Large intestine (tissue), 3 donors: Measurements from ENCODE around the gene DMD. TPM values are rescaled to one million over a fixed set of nuclear protein-coding genes. Genes with fewer than 3 reads are reported as not detected.

Experiments used
- DNase-seq, 2 donors: peaks; one replicate each; pipeline versions ENCODE4 v3.0.0 to v3.0.0-alpha.2; 2013
- H3K27ac ChIP-seq: one replicate; pipeline ENCODE4 v1.5.1; 2013; ENCODE audit warnings: low read length
- H3K27me3 ChIP-seq: 2 replicates; pipeline ENCODE4 v1.6.1; 2013; ENCODE audit warnings: low read length; ENCODE audit not compliant: control insufficient read depth, insufficient read depth
- H3K36me3 ChIP-seq: 2 replicates; pipeline ENCODE4 v1.6.1; 2013; ENCODE audit warnings: low read length; ENCODE audit not compliant: control insufficient read depth, insufficient read depth
- H3K4me1 ChIP-seq: one replicate; pipeline ENCODE4 v1.6.1; 2013; ENCODE audit warnings: low read length; ENCODE audit not compliant: control insufficient read depth, insufficient read depth
- H3K4me3 ChIP-seq: one replicate; pipeline ENCODE4 v1.5.1; 2013; ENCODE audit warnings: low read length
- H3K9me3 ChIP-seq: one replicate; pipeline ENCODE4 v1.6.1; 2013; ENCODE audit warnings: mild to moderate bottlenecking, low read depth, low read length, moderate library complexity; ENCODE audit not compliant: control insufficient read depth
- WGBS: methylation state at CpG from one replicate; pipeline ENCODE4 v1.1.5; 2013; ENCODE audit warnings: low lambda C conversion rate; ENCODE audit not compliant: insufficient coverage; 5-methylcytosine and 5-hydroxymethylcytosine counted together
- polyA plus RNA-seq: library from polyadenylated mRNA; unstranded; fragments of 120-200 nt; gene quantifications from one replicate; pipeline ENCODE4 v1.2.1, GENCODE V29; 2013

The DMD gene
- polyA plus RNA-seq, 1 donor, result 23.3 TPM

- DNase-seq, result no peak
- Histone ChIP-seq H3K27ac (no peak overlapping the region), H3K4me3 (no peak overlapping the region), H3K4me1 (no peaks in the 10 kb centered on the region), H3K36me3 (no peaks in the 10 kb centered on the region), H3K27me3 (no peaks in the 10 kb centered on the region), H3K9me3 (no peaks in the 10 kb centered on the region)
- WGBS, result no CpG with 5 or more reads among the region's 2 CpGs
Measured at GRCh38 chrX:31225819-31226218, 1985.5 kb downstream of the DMD start.

- Histone ChIP-seq H3K36me3 (no peaks in the 10 kb centered on the region), H3K4me1 (no peaks in the 10 kb centered on the region), H3K27ac (no peak overlapping the region), H3K27me3 (no peaks in the 10 kb centered on the region), H3K9me3 (no peaks in the 10 kb centered on the region), H3K4me3 (no peak overlapping the region)
- WGBS, result 83% methylated on average over 2 of the region's 5 CpGs
- no peak for DNase-seq
Measured at GRCh38 chrX:31224381-31225012, 1986.9 kb downstream of the DMD start.

- H3K36me3 ChIP-seq, result no peaks in the 10 kb centered on the region
- H3K4me3 ChIP-seq, result no peak overlapping the region
- H3K9me3 ChIP-seq, result no peaks in the 10 kb centered on the region
- no peaks in the 10 kb centered on the region for H3K4me1 ChIP-seq
- no peak overlapping the region for H3K27ac ChIP-seq
- DNase-seq, result no peak
- WGBS, result no CpG with 5 or more reads among the region's 3 CpGs
- H3K27me3 ChIP-seq, result no peaks in the 10 kb centered on the region
Measured at GRCh38 chrX:31223817-31224216, 1987.5 kb downstream of the DMD start.

GRCh38 chrX:31222946-31223345, 1988.4 kb downstream of the DMD start:
- H3K9me3 ChIP-seq, result no peaks in the 10 kb centered on the region
- H3K4me1 ChIP-seq, result no peaks in the 10 kb centered on the region
- no peak overlapping the region for H3K4me3 ChIP-seq
- no peak overlapping the region for H3K27ac ChIP-seq
- no CpG with 5 or more reads among the region's 6 CpGs for WGBS
- no peaks in the 10 kb centered on the region for H3K36me3 ChIP-seq
- no peak for DNase-seq
- no peaks in the 10 kb centered on the region for H3K27me3 ChIP-seq

- no CpG with 5 or more reads among the region's 6 CpGs for whole genome bisulfite sequencing
- Histone ChIP-seq H3K9me3 (no peaks in the 10 kb centered on the region), H3K27ac (no peak overlapping the region), H3K4me3 (no peak overlapping the region), H3K27me3 (no peaks in the 10 kb centered on the region), H3K36me3 (no peaks in the 10 kb centered on the region), H3K4me1 (no peaks in the 10 kb centered on the region)
- DNase-seq, result no peak
Measured at GRCh38 chrX:31219174-31219573, 1992.2 kb downstream of the DMD start.

- Histone ChIP-seq H3K27ac (no peak overlapping the region), H3K9me3 (no peaks in the 10 kb centered on the region), H3K4me3 (no peak overlapping the region), H3K27me3 (no peaks in the 10 kb centered on the region), H3K36me3 (no peaks in the 10 kb centered on the region), H3K4me1 (no peaks in the 10 kb centered on the region)
- DNase-seq, result no peak
- 40% methylated on average over 1 of the region's 2 CpGs for WGBS
Measured at GRCh38 chrX:31217084-31217483, 1994.3 kb downstream of the DMD start.

GRCh38 chrX:31215277-31215815, 1996.0 kb downstream of the DMD start:
- no peaks in the 10 kb centered on the region for H3K36me3 ChIP-seq
- no peaks in the 10 kb centered on the region for H3K27me3 ChIP-seq
- no peak overlapping the region for H3K27ac ChIP-seq
- no peak for DNase-seq
- no peaks in the 10 kb centered on the region for H3K9me3 ChIP-seq
- no CpG with 5 or more reads among the region's 7 CpGs for WGBS
- H3K4me3 ChIP-seq, result no peak overlapping the region
- no peaks in the 10 kb centered on the region for H3K4me1 ChIP-seq

GRCh38 chrX:31213941-31214340, 1997.4 kb downstream of the DMD start:
- H3K4me3 ChIP-seq, result no peak overlapping the region
- no peaks in the 10 kb centered on the region for H3K27me3 ChIP-seq
- no peak for DNase-seq
- H3K27ac ChIP-seq, result no peak overlapping the region
- no peaks in the 10 kb centered on the region for H3K36me3 ChIP-seq
- no peaks in the 10 kb centered on the region for H3K4me1 ChIP-seq
- H3K9me3 ChIP-seq, result no peaks in the 10 kb centered on the region

- Histone ChIP-seq H3K27me3 (no peaks in the 10 kb centered on the region), H3K9me3 (no peaks in the 10 kb centered on the region), H3K36me3 (no peaks in the 10 kb centered on the region), H3K27ac (no peak overlapping the region), H3K4me3 (no peak overlapping the region), H3K4me1 (no peaks in the 10 kb centered on the region)
- DNase-seq, result no peak
- no CpG with 5 or more reads among the region's 6 CpGs for WGBS
Measured at GRCh38 chrX:31212856-31213748, 1998.2 kb downstream of the DMD start.

GRCh38 chrX:31209005-31209628, 2002.2 kb downstream of the DMD start:
- DNase-seq, result no peak
- Histone ChIP-seq H3K36me3 (peaks cover 2% of the 10 kb centered on the region), H3K27ac (no peak overlapping the region), H3K27me3 (no peaks in the 10 kb centered on the region), H3K4me3 (no peak overlapping the region), H3K4me1 (no peaks in the 10 kb centered on the region), H3K9me3 (no peaks in the 10 kb centered on the region)
- WGBS, result no CpG with 5 or more reads among the region's 10 CpGs
